HG03139 (cell line): ENCODE results near the gene UBE2Z.
"Not testable (repeated sequence)": the region's sequence is repeated elsewhere in the genome, so short reads cannot be mapped to it uniquely, and the experiment has no call there.

Experiments used
- ATAC-seq: cut with Tn5 transposase; IDR thresholded peaks from one replicate; pipeline ENCODE4 v1.9.1; 2021; ENCODE audit not compliant: unreplicated experiment

UBE2Z gene

GRCh38 chr17:48908047-48908843 lies at the start of gene UBE2Z:
Gene UBE2Z, plus strand, starts transcription at chr17:48908407. Its CDS starts 97 bp downstream, at chr17:48908504.
- ATAC-seq = peak; percentile 74

DNA sequence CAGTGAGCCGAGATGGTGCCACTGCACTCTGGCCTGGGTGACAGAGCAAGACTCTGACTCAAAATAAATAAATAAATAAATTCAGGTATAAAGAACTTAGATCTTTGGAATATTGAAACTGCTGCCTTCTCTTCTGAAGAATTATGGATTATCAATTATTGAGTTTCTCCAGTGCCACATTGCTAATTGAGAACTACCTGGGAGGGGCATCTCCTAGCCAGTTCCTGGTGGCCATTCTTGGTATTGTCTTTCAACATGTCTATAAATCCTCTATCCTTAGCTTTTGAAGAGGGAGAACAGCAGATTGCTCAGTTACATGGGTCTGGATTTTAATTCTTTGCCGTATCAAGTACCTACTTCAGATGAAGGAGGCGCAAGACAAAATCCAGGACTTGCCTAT lies 48.2 kb upstream of the UBE2Z start:
- no peak for ATAC-seq

GRCh38 chr17:48860456-48860855 lies 47.8 kb upstream of the UBE2Z start:
- ATAC-seq = no peak

- no peak for ATAC-seq
These were observed 39.2 kb upstream of the UBE2Z start for GRCh38 chr17:48868916-48869500.

- no peak for ATAC-seq
These were observed 38.3 kb upstream of the UBE2Z start for GRCh38 chr17:48869821-48870318.

DNA sequence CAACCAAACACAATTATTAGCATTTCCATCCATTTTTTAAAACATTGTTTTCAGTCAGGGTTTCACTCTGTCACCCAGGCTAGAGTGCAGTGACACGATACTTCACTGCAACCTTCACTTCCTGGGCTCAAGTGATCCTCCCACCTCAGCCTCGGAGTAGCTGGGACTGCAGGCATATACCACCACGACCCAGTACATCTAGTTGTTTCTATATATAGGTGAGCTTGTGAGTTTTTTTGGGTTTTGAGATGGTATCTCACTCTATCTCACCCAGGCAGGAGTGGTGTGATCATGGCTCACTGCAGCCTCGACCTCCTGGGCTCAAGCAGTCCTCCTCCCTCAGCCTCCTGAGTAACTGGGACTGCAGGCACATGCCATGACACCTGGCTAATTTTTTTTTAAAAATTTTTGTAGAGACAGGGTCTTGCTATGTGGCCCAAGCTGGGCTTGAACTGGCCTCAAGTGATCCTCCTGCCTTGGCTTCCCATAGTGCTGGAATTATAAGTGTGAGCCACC lies 37.1 kb upstream of the UBE2Z start:
- no peak for ATAC-seq

- ATAC-seq = no peak
These were observed 36.5 kb upstream of the UBE2Z start for GRCh38 chr17:48871551-48872351.

GRCh38 chr17:48872409-48872808 lies 35.8 kb upstream of the UBE2Z start:
- ATAC-seq = not testable (repeated sequence)

DNA sequence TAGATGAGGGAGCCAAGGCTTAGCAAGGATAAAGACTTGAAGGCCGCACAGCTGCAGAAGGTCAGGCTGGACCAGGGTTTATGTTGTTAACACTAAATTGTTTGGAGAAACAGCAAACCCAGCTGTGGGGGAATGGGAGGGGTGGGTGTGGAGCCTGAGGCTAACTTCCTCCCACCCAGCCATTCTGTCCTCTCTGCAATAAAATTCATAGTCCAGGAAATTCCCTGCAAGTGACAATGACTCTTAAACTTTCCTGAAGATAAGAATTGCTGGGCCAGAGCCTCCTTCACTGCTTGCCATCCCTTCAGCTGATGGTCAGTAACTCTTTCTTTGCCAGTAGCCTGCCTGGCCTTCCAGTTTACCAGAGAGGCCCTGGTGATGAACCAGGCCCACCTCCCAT lies 35.0 kb upstream of the UBE2Z start:
- no peak for ATAC-seq

- no peak for ATAC-seq
These were observed 34.3 kb upstream of the UBE2Z start for GRCh38 chr17:48873696-48874443.

- ATAC-seq = no peak
These were observed 29.0 kb upstream of the UBE2Z start for GRCh38 chr17:48878920-48879898.

DNA sequence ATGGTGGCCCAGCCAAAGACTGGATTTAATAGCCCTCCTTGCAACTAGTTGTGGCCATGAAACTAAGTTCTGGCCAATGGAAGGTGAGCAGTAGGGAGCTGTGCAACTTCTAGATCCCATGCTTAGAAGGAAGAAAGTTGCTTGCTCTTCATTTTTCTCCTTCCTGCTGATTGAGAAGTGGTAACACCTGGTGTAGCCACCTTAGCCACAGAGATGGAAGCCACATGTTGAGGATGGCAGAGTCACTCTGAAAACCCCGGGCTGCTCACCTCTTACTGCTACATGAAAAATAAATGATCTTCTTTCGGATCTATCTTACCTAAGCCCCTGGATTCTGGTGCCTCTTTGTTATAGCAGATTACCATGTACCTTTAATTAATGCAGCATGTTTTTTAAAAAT lies 25.9 kb upstream of the UBE2Z start:
- ATAC-seq = no peak

DNA sequence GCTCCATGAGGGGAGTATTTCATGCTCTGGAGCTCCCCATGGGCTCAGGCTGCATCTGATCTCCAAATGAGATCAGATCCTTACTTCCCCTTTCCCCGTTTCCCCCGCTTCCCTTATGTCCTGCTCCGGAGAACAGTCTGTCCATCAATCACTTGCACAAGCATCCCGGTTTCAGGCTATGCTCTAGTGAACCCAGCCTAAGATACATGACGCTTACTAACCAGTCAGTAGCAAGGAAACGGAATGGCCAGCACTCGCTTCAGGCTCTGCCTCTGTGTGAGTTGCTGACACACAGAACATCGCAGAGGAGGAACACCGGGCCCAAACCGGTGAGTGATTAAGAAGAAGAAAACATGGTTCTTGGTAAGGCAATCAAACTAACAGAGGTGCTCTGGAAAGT lies 25.0 kb upstream of the UBE2Z start:
- ATAC-seq = no peak

GRCh38 chr17:48890086-48890485 lies 18.1 kb upstream of the UBE2Z start:
- ATAC-seq = no peak

- ATAC-seq = no peak
These were observed 15.1 kb upstream of the UBE2Z start for GRCh38 chr17:48892940-48893645.

GRCh38 chr17:48893646-48894508 lies 14.3 kb upstream of the UBE2Z start:
- no peak for ATAC-seq

DNA sequence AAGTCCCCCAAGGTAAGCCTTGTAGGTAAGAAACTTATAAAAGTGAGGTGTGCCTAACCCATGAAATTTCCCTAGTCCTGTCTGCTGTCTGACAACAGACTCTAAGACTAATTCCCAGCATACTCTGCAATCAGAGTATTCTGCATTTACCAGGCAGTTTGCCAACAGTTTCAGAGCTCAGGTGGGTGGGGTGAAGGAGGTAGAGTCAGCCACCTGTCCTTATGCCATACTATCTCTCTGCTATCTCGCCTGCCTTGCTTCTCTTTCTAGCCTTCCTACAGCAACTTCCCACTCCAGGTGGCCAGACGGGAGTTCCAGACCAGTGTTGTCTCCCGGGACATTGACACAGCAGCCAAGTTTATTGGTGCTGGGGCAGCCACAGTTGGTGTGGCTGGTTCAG lies 13.3 kb upstream of the UBE2Z start:
- ATAC-seq = no peak

DNA sequence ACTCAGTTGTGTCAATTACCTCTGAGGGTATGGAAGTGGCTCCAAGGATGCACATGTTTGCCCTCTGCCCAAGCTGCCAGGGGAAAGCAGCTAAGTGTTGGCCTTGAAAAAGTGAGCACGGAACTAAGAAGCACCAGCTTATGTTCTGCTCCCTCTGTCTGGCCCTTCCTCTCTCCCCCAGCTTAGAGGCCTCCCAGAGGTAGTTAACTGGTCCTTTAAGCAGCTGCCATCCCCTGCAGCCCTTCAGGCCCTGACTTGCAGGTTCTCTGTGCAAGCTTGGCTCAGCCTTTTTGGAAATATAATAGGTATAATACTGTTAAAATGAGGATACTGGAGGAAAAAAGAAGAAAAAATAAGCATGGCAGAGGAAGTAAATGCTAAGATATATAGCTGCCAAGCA lies 7.0 kb upstream of the UBE2Z start:
- ATAC-seq = no peak
